ENCODE measurements around the gene HDAC7.

The HDAC7 gene

GRCh38 chr12:47795121-47795813 lies 24.4 kb downstream of the HDAC7 start:
- no peak for DNase-seq (ENCODE audit: low read depth, low spot score)

GRCh38 chr12:47794679-47795078 lies 25.0 kb downstream of the HDAC7 start:
- DNase-seq (ENCODE audit: low read depth, low spot score) = no peak

GRCh38 chr12:47793015-47793681 lies 26.6 kb downstream of the HDAC7 start:
- no peak for DNase-seq (ENCODE audit: low read depth, low spot score)

- no peak for DNase-seq (ENCODE audit: low read depth, low spot score)
Measured at GRCh38 chr12:47791874-47792273, 27.8 kb downstream of the HDAC7 start.

- no peak for DNase-seq (ENCODE audit: low read depth, low spot score)
Measured at GRCh38 chr12:47791351-47791746, 28.4 kb downstream of the HDAC7 start.

GRCh38 chr12:47790676-47791350 lies 28.9 kb downstream of the HDAC7 start:
- no peak for DNase-seq (ENCODE audit: low read depth, low spot score)

GRCh38 chr12:47789712-47790489 lies 29.8 kb downstream of the HDAC7 start:
- no peak for DNase-seq (ENCODE audit: low read depth, low spot score)

- DNase-seq (ENCODE audit: low read depth, low spot score) = no peak
Measured at GRCh38 chr12:47789141-47789540, 30.6 kb downstream of the HDAC7 start.

- no peak for DNase-seq (ENCODE audit: low read depth, low spot score)
Measured at GRCh38 chr12:47787596-47788319, 31.9 kb downstream of the HDAC7 start.

GRCh38 chr12:47786662-47787280 lies 32.9 kb downstream of the HDAC7 start:
- no peak for DNase-seq (ENCODE audit: low read depth, low spot score)

- no peak for DNase-seq (ENCODE audit: low read depth, low spot score)
Measured at GRCh38 chr12:47785887-47786661, 33.6 kb downstream of the HDAC7 start.

GRCh38 chr12:47785036-47785886 lies 34.4 kb downstream of the HDAC7 start:
- no peak for DNase-seq (ENCODE audit: low read depth, low spot score)

- DNase-seq (ENCODE audit: low read depth, low spot score) = no peak
Measured at GRCh38 chr12:47783821-47784819, 35.6 kb downstream of the HDAC7 start.

GRCh38 chr12:47783024-47783755 lies 36.5 kb downstream of the HDAC7 start:
- DNase-seq (ENCODE audit: low read depth, low spot score) = no peak

GRCh38 chr12:47782372-47782770 lies 37.3 kb downstream of the HDAC7 start:
- no peak for DNase-seq (ENCODE audit: low read depth, low spot score)

- DNase-seq (ENCODE audit: low read depth, low spot score) = no peak
Measured at GRCh38 chr12:47781479-47782371, 38.0 kb downstream of the HDAC7 start.
